HG03520 (cell line): ENCODE data around the gene TNNT1.
"Not testable (repeated sequence)": the region's sequence is repeated elsewhere in the genome, so short reads cannot be mapped to it uniquely, and the experiment has no call there.

Experiments
- ATAC-seq: cut with Tn5 transposase; IDR thresholded peaks from one replicate; pipeline ENCODE4 v1.9.1; 2021; ENCODE audit warnings: mild to moderate bottlenecking, moderate library complexity; ENCODE audit not compliant: unreplicated experiment

TNNT1 gene

GRCh38 chr19:55112777-55113569 is 36.0 kb downstream of the TNNT1 start:
- ATAC-seq: no peak

DNA sequence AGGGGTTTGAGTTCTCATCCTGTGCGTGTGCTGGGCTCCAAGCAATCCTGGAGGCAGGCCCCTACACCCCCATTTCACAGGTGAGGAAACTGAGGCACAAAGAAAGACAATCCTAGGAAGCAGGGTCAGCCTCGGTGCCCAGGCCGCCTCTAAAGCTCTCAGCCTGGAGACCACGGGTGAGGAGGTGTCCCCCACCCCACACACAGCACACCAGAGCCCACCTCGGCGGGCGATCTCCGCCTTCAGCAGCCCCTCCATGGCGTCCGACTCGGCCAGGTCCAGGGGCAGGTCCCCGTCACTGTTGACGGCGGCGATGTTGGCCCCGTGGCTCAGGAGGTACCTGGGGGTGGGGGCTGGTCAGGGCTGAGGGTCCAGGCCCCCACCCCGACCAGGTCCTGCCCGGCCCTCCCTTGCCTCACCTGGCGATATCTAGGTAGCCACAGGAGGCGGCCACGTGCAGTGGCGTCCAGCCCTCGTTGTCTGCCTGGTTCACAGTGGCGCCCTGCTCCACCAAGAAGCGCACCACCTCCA is 36.7 kb downstream of the TNNT1 start:
- ATAC-seq: no peak

DNA sequence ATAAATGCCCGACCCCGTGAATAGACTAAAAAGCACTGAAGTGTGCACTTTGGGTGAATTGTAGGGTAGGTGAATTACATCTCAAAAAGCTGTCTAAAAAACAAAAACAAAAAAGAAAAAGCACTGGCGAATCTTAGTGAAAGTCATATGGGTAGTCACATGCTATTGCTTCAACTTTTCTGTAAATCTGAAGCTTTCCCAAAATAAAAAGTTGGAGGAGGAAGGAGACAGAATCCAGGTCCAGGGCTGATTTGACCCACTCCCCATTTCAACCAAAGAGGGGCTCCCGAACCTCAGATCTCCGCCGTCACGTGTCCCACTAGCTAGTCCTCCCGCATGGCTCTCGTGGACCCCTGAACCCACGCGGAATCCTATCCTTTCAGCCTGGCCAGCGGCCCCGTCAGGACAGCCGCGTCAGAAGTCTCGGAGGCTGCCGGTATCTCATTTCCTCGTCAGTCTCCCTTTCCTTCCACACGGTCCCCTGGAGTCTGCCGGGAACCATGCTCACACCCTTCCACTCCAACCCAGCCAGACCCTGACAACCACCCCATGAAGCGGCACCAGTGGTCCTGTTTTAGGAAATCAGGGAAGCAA is 37.7 kb downstream of the TNNT1 start:
- no peak for ATAC-seq

GRCh38 chr19:55109527-55110291 is 39.3 kb downstream of the TNNT1 start:
- no peak for ATAC-seq

DNA sequence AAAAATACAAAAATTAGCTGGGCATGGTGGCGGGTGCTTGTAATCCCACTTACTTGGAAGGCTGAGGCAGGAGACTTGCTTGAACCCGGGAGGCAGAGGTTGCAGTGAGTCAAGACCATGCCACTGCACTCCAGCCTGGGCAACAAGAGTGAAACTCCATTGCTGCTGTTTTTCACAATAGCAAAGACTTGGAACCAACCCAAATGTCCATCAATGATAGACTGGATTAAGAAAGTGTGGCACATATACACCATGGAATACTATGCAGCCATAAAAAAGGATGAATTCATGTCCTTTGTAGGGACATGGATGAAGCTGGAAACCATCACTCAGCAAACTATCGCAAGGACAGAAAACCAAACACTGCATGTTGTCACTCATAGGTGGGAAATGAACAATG is 41.8 kb downstream of the TNNT1 start:
- ATAC-seq: not testable (repeated sequence)

DNA sequence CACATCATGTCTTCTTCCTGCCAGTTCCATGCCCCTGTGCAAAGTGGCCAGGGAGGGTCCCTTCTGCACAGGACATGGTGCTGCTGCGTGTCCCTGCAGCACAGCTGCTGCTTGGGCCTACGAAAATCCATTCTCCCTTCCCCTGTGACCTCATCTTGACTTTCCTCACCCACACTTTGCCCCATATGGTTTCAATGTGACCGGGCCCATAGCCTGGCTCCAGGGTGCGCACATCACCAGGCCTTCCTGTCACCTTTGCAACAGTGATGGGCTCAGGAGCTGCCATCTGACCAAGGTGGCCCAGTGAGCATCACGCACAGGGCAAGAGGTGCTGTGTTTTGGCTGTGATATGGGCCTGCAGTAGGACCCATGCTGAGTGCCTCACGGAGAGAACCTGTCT is 42.4 kb downstream of the TNNT1 start:
- no peak for ATAC-seq

DNA sequence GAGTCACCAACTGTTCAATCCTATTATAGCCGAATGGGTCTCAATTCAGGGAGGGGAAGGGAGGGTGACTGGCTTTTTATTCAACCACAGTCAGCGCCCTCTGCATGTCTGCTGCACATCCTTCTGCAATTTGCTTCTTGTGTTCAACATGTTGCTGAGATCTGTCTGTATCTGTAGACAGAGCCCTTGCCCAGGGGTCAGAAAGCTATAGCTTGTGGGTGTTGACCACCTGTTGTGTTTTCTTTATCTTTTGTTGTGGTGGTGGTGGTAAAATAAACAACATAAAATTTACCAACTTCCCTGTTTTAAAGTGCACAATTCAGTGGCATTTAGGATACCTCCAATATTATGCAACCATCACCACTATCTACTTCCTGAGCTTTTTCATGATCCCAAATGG is 43.8 kb downstream of the TNNT1 start:
- no peak for ATAC-seq

- no peak for ATAC-seq
These were observed 45.8 kb downstream of the TNNT1 start for GRCh38 chr19:55103190-55103589.

- ATAC-seq: no peak
These were observed 47.7 kb downstream of the TNNT1 start for GRCh38 chr19:55101261-55101660.

DNA sequence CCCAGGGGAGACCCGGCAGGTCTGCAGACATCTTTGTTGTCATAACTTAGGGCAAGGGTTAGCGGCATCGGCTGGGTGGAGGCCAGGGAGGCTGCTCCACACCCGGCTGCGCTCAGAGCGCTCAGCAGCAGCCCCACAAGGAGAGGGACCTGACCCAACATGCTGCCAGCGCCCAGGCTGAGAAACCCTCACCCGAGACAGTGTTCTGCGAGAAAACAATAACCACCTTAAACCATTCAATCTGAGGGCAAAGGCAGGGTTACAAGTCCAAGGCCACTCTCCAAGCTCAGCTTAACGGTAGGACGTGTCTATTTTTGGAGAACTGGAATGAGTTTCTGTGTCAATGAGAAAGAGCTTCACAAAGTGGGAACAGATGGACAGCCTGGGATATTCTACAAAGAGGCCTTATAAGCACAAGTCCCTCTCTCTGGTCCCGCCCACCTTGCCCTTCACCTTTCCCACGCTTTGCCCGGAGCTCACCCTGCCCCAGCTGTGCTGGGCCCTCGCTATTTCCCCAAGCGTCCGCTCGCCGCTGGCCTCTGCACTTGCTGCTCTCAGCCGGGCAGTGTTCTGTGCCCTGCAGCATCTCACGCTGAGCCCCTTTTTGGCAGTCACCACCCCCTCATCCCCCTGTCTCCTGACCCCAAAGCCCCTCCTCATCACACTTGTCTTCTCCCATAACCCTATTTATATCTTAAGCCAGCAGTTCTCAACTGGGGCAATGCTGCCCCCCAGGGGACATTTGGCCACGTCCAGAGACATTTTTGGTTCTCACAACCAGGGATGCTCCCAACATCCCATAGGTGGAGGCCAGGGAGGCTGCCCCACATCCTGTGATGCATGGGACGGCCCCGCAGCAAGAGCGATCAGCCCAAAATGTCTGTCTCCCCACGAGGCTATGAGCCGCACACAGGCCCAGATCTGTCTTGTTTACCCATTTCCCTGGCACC is 49.2 kb downstream of the TNNT1 start:
- ATAC-seq: no peak

- ATAC-seq: no peak
These were observed 50.1 kb downstream of the TNNT1 start for GRCh38 chr19:55098716-55099556.

GRCh38 chr19:55097864-55098715 is 50.9 kb downstream of the TNNT1 start:
- ATAC-seq: no peak

DNA sequence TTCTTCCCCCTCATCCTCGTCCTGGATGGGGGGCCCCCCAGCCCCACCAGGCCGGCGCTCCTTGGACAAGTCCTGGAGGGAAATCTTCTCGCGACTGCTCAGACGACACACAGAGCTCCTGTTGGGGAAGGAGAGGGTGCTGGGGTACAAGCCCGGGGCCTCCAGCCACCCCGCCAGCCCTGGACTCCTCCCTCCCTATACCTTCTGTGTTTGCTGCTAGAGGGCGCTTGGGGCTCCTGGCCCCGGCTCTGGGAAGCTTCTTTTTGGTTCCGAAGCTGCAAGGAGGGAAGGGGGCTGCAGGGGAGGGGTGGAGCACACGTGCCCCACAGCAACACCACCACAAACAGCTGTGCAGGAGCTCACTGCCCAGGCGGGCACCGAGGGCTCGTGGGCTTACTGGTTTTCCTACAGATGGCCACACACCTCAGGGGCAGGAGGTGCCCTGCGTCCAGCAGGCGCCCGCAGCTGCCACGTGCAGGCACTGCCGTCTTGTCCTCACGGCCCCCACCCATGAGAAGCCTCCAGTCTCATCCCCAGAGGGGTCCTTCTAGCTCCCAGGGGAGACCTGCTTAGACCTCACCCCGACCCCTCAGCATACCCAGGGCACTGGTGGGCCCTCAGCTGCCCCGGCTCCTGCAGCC is 52.8 kb downstream of the TNNT1 start:
- ATAC-seq: no peak

- no peak for ATAC-seq
These were observed 53.5 kb downstream of the TNNT1 start for GRCh38 chr19:55095260-55096060.

DNA sequence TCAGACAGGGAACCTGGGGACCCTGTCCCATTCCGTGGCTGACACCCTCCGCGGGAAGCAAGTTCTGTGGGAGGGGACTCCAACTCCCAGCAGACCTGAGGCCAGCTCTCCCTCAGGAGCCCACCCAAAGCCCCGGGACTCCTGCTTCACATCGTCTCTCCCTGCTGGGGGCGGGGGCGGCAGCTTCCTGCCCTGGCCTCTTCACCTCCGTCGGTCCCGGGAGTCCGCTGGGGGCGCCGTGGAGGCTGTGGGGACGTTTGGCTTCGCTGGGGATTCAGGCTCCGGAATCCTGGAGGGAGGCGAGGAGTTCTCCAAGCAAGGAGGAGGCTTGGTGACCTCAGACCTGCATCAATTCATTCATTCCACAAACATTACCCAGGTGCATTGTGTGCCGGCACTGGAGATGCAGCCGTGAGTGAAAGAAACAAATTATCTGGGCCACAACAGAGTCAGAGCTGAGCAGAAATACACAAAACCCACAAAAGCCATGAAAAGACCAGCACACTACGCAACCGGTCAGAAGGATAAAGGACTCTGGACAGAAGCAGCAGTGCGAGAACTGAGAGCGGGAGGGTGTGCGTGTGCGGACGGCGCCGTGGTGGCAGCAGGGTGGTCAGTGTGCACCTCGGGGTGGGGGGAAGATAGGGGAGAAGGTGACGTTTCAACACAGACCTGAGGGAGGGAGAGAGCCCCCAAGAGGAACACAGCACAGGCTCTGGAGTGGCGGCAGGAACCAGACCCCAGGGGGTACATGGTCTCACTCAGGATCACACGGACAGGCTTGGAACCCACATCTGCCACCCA is 54.3 kb downstream of the TNNT1 start:
- no peak for ATAC-seq

- no peak for ATAC-seq
These were observed 56.3 kb downstream of the TNNT1 start for GRCh38 chr19:55092423-55093318.
